Hematopoietic multipotent progenitor cell treated with erythropoietin and hydrocortisone succinate and interleukin-3 and kit ligand, for 6 days (in vitro differentiated cells): ENCODE results near the gene ZMIZ2.
"Not testable (repeated sequence)": the region's sequence is repeated elsewhere in the genome, so short reads cannot be mapped to it uniquely, and the experiment has no call there.

Source experiments
- DNase-seq: peaks from one replicate; pipeline ENCODE4 v3.0.0-alpha.2; 2015

The ZMIZ2 gene

GRCh38 chr7:44775383-44776107 is 26.9 kb downstream of the ZMIZ2 start:
- no peak for DNase-seq

GRCh38 chr7:44776211-44776610 is 27.6 kb downstream of the ZMIZ2 start:
- no peak for DNase-seq

GRCh38 chr7:44782460-44782859 is 33.8 kb downstream of the ZMIZ2 start:
- no peak for DNase-seq

- DNase-seq = no peak
Measured at GRCh38 chr7:44783407-44783806, 34.8 kb downstream of the ZMIZ2 start.

GRCh38 chr7:44784364-44784763 is 35.7 kb downstream of the ZMIZ2 start:
- no peak for DNase-seq

- not testable (repeated sequence) for DNase-seq
Measured at GRCh38 chr7:44785218-44785617, 36.6 kb downstream of the ZMIZ2 start.

- DNase-seq = no peak
Measured at GRCh38 chr7:44787041-44787440, 38.4 kb downstream of the ZMIZ2 start.

GRCh38 chr7:44787762-44788161 is 39.1 kb downstream of the ZMIZ2 start:
- DNase-seq = no peak

GRCh38 chr7:44789990-44790389 is 41.3 kb downstream of the ZMIZ2 start:
- DNase-seq = no peak

GRCh38 chr7:44791278-44792219 is 42.9 kb downstream of the ZMIZ2 start:
- no peak for DNase-seq

- no peak for DNase-seq
Measured at GRCh38 chr7:44793919-44794318, 45.3 kb downstream of the ZMIZ2 start.

- no peak for DNase-seq
Measured at GRCh38 chr7:44794331-44794730, 45.7 kb downstream of the ZMIZ2 start.

- peak; percentile 74 for DNase-seq
Measured at GRCh38 chr7:44796034-44796503, 47.4 kb downstream of the ZMIZ2 start.

GRCh38 chr7:44796504-44797328 is 48.1 kb downstream of the ZMIZ2 start, which contains the start of gene PPIA:
TSS of gene PPIA (plus strand) at chr7:44796681. CDS start at chr7:44796725, 44 bp downstream.
- DNase-seq = peak; percentile 98

- peak; percentile 94 for DNase-seq
Measured at GRCh38 chr7:44797329-44798258, 48.9 kb downstream of the ZMIZ2 start.

- DNase-seq = no peak
Measured at GRCh38 chr7:44798649-44799305, 50.1 kb downstream of the ZMIZ2 start.

GRCh38 chr7:44799939-44800338 is 51.3 kb downstream of the ZMIZ2 start:
- DNase-seq = no peak

GRCh38 chr7:44801890-44802289 is 53.2 kb downstream of the ZMIZ2 start:
- DNase-seq = no peak

- DNase-seq = no peak
Measured at GRCh38 chr7:44802418-44803025, 53.9 kb downstream of the ZMIZ2 start.

- DNase-seq = not testable (repeated sequence)
Measured at GRCh38 chr7:44803828-44804519, 55.3 kb downstream of the ZMIZ2 start.
